ENCODE measurements around the gene PCSK5.
"Not testable (repeated sequence)": the region's sequence is repeated elsewhere in the genome, so short reads cannot be mapped to it uniquely, and the experiment has no call there.

PCSK5 gene

DNA sequence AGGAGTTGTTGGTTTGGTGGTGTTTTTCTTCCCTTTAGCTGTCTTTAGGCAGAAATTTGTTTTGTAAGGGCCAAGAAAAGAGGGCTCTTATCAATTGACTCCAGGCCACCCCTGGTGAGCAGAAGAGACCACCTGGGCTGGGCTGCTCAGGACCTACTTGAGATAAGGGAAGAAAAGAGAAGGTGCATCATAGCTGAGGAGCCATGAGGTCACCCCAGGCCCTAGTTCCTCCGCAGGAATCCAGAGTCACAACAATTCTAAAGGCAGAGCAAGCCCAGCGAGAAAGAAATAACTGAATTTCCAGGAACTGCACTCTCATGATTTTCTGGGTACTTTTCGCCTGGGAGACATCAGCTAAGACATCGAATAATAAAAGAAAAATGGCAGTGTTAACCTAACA is 468.9 kb downstream of the PCSK5 start:
- no peak for DNase-seq (ENCODE audit: low read depth)

GRCh38 chr9:76359766-76360165 is 469.3 kb downstream of the PCSK5 start:
- DNase-seq (ENCODE audit: low read depth): no peak

- DNase-seq (ENCODE audit: low read depth): not testable (repeated sequence)
These were observed 472.0 kb downstream of the PCSK5 start for GRCh38 chr9:76362332-76363031.

GRCh38 chr9:76363032-76363395 is 472.5 kb downstream of the PCSK5 start:
- no peak for DNase-seq (ENCODE audit: low read depth)

DNA sequence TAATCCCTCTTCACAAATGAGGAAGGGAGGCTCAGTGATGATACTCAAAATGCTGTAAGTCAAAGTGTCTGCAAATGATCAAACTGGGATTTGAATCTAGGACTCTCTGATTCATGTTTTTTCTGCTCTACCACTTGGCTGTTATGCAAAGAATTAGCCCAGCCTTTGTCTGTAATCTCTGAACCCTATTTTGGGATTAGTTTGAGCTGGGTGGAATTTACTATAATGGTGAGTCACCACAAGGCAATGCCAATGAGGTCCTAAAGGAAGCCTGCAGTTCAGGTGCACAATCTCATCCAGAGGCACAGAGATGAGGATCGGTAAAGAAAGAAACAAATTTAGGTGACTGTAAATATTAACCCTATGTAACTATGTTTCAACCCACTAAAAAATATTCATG is 474.6 kb downstream of the PCSK5 start:
- no peak for DNase-seq (ENCODE audit: low read depth)

GRCh38 chr9:76366275-76366674 is 475.8 kb downstream of the PCSK5 start:
- DNase-seq (ENCODE audit: low read depth): no peak

DNA sequence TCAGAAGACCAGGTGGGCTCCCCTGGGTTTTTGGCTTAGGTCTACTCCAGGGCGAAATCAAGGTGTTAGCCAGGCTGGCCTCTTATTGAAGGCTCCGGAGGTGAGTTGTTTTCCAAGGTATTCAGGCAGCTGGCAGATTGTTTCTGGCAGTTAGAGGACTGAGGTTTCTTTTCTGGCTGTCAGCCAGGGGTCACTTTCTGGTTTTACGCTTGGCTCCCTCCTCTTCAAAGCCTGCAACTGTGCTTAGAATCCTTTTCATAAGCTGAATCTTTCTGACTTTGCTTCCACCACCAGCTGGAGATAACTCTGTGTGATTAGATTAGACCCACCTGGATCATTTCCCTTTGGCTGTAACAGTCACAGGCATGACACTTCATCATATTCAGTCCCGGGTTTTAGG is 479.1 kb downstream of the PCSK5 start:
- no peak for DNase-seq (ENCODE audit: low read depth)

DNA sequence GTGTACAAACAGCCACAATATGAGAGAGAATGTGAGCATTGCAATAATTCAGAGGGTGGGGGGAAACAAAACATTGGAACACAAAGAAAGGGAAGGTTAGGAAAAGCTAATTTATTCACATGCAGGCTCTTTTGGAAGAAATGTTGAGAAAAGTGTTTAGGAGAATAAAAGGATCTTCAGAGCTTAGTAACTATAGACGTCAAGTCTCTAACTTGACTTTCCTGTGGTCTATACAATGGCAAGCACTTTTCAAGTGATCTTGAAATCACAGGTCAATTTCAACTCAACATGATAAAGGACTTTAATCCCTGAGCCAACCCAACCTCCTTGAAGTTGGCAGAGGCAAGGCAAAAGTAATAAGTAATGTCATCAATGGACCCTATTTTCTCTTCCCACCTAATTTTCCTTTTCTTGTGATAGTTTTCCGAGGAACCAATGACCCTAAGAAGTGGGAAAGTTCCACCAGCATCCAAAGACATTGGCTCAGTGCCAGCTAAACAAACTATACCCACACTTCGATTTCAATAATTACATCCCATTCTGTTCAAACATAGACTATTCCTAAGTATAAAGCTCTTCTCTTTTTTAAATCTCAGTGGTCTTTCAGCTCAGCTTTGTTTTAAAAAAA is 480.0 kb downstream of the PCSK5 start:
- DNase-seq (ENCODE audit: low read depth): no peak

DNA sequence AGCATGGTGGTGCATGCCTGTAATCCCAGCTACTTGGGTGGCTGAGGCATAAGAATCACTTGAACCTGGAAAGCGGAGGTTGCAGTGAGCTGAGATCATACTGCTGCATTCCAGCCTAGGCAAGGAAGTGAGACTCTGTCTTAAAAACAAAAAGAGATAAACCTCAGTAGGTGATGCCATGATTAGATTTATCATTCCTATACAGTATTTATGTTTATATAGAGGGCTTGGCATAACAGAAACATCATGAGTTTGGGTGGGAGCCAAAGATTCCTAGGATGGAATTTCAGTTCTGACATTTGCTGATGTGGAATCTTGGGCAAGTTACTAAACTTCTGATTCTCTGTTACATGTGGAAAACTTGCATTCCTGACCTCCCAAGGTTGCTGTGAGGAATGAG is 481.4 kb downstream of the PCSK5 start:
- no peak for DNase-seq (ENCODE audit: low read depth)

GRCh38 chr9:76372336-76372735 is 481.9 kb downstream of the PCSK5 start:
- no peak for DNase-seq (ENCODE audit: low read depth)

DNA sequence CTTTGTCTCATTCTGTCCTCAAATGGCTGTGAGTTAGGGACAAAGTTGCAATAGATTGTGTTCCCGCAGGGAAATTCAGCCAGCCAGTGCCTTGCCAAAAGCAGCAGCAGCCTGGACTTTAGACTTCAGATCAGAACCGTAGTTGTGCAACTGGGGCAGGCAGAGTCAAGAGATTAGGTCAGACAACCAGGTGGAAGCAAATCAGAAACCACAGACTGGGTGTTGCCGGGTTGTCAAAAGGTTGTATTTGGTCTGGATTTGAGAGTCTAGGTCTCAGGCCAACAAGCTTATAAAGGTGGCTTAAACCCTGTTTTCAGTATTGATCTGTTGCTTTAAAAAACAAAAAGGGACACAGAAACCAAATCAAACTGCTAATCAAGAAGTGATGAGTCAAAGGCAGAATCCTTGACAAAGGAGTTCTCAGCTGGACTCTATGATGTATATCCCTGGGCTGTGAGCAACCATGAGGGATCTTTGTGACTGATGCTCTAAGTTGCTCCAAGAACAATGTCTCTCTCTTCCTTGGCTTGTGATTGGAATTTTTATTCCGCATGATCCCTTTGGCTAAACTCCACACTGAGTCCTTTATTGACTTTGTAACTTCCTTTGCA is 482.8 kb downstream of the PCSK5 start:
- no peak for DNase-seq (ENCODE audit: low read depth)

DNA sequence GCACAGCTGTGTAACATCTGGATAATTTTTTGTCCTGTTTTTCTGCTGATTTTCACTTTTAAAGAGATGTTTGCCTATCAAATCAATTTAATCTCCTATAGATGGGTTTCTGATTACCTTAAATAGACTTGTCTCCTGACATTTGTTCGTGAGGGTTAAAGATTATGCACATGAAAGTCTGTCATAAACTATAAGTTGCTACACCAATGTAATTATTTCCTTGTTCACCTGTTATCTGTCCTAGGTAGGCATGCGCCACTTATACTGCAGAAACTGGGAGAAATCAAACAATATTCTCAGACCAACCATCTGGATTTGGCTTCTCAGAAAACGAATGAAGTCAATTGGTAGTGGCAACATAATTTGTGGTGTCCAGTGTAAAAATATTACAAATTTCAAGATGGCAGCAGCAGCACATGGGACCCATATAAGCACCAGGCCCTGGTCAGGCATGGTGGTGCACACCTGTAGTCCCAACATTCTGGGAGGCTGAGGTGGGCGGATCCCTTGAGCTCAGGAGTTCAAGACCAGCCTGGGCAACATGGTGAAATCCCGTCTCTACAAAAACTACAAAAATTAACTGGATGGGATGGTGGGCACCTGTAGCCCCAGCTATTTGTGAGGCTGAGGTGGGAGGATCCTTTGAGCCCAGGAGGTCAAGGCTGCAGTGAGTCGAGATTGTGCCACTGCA is 483.5 kb downstream of the PCSK5 start:
- no peak for DNase-seq (ENCODE audit: low read depth)

- DNase-seq (ENCODE audit: low read depth): no peak
These were observed 484.5 kb downstream of the PCSK5 start for GRCh38 chr9:76374783-76375559.

DNA sequence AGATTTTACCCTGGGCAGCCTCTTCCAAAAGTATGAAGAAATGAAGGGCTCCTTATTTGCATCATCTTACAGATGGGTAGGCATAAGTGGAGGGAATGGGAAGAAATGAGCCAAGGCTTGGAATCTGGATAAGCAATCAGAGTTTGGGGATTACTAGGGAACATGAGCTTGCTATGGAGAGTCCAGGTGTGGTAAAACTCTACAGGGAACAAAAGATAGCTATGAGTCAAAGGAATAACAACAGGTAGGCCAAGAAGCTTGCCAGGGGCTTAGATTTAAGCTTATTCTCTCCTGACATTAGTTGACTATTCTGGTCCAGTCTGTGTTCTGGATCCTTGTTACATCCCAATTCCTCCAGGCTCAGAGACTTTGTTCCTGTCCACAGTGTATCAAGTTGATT is 487.3 kb downstream of the PCSK5 start:
- DNase-seq (ENCODE audit: low read depth): no peak

- DNase-seq (ENCODE audit: low read depth): no peak
These were observed 488.0 kb downstream of the PCSK5 start for GRCh38 chr9:76378367-76379073.

DNA sequence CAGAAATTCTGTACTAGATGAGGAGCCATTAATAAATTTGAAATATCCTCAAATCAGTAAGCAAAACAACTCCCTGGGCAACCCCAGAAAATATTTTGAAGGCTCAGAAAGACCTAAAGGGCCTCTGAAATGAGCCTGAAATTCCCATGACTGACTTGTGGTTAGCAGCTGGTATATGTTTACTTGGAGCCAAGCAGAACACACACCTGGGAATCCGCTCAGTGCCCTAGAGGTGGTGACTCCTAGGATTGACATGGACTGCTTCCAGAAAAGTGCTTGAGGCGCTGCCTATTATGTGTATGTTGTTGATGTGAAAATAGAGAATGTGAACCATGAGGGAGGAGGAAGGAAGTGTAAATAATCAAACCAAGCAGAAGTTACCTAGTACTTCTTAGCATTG is 489.0 kb downstream of the PCSK5 start:
- DNase-seq (ENCODE audit: low read depth): no peak

DNA sequence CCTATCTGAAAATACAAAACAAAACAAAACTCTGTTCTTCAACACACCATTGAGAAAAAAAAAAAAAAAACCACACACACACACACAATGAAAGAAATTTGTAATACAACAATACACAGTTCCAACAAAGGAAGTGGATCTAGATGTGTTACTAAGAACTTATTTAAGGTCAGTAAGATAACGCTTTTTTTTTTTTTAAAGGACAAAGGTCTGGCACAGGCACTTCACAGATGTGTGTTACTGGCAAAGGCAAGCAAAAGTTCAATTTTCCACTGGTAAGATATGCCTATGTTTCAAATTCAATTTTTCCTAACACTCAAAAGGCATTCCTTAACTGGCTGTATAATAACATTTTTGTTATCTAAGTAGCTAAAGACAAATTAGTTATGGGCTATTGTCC is 500.2 kb downstream of the PCSK5 start:
- no peak for DNase-seq (ENCODE audit: low read depth)

GRCh38 chr9:76394195-76394959 is 503.9 kb downstream of the PCSK5 start, which contains the start of gene RFK:
RFK (minus strand) TSS chr9:76394426; CDS start chr9:76394171, 255 bp downstream.
- peak; percentile 93 for DNase-seq (ENCODE audit: low read depth)

DNA sequence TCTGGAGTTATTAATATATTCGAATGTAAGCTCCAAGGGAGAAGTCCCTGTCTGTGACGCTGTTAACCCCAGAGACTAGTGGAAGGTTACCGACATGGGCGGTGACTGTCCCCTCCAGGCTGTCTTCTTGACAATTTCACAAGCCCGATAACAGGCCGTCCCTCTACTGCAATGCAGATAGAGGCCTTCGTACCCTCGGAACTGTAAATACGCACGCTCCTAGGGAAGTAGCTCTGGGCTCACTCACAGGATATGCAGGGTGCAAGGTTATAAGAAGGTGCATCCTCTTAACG is 504.4 kb downstream of the PCSK5 start:
- DNase-seq (ENCODE audit: low read depth): peak; percentile 21

DNA sequence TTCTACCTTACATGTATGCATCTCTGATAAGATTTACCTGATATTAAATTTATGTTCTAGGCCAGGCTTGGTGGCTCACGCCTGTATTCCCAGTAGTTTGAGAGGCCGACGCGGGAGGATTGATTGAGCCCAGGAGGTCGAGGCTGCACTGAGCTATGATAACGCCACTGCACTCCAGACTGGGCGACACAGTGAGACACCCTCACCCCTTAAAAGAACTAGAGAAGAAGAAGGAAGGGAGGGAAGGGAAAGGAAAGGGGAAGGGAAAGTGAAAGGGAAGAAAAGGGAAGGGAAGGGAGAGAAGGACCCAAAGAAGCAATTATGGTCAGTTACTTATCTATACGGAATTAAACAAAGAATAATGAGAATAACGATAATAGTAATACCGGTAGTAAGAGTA is 504.9 kb downstream of the PCSK5 start:
- DNase-seq (ENCODE audit: low read depth): no peak

DNA sequence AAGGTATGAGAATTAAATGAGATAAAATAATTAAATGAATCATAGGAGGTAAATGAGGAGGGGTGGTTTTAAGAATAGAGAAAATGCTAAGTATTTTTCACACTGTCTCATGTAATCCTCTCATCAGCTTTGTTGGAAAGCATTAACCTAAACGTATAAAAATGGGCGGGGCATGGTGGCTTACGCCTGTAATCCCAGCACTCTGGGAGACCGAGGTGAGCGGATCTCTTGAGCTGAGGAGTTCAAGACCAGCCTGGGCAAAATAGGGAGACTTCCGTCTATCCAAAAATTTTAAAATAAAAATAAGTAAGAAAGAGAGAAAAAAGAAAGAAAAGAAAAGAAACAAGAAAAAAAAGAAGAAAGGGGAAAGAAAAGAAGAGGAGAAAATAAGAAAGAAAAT is 505.7 kb downstream of the PCSK5 start:
- DNase-seq (ENCODE audit: low read depth): no peak
